Spinal cord (tissue), 10 donors: ENCODE data around the gene PPM1A. TPM values are rescaled to one million over a fixed set of nuclear protein-coding genes. Genes with fewer than 3 reads are reported as not detected.

ENCODE experiments used
- DNase-seq, 6 donors: peaks; one replicate each; pipeline versions ENCODE4 v3.0.0 to v3.0.0-alpha.2; 2013 to 2015; ENCODE audit warnings: low spot score in 6 of 6, low read depth in 4 of 6
- H3K27ac ChIP-seq: one replicate; pipeline ENCODE4 v1.5.1; 2013; ENCODE audit warnings: low read depth, low read length, control low read depth
- H3K27me3 ChIP-seq: one replicate; pipeline ENCODE4 v1.6.1; 2013; ENCODE audit warnings: low read length; ENCODE audit not compliant: control insufficient read depth, insufficient read depth
- H3K36me3 ChIP-seq: one replicate; pipeline ENCODE4 v1.6.1; 2013; ENCODE audit warnings: low read length; ENCODE audit not compliant: control insufficient read depth, insufficient read depth
- H3K4me1 ChIP-seq: one replicate; pipeline ENCODE4 v1.6.1; 2013; ENCODE audit warnings: low read length; ENCODE audit not compliant: control insufficient read depth, insufficient read depth
- H3K4me3 ChIP-seq: one replicate; pipeline ENCODE4 v1.5.1; 2013; ENCODE audit warnings: low read depth, low read length, control low read depth
- H3K9me3 ChIP-seq: one replicate; pipeline ENCODE4 v1.6.1; 2013; ENCODE audit warnings: low read length; ENCODE audit not compliant: control insufficient read depth, insufficient read depth
- WGBS: methylation state at CpG from one replicate; pipeline ENCODE4 v1.1.5; 2013; ENCODE audit warnings: missing lambda C conversion rate; ENCODE audit not compliant: insufficient coverage; 5-methylcytosine and 5-hydroxymethylcytosine counted together
- polyA plus RNA-seq, 2 donors: library from polyadenylated mRNA; unstranded; fragments of 120-200 nt; gene quantifications; one replicate each; pipeline ENCODE4 v1.2.1, GENCODE V29; 2013; ENCODE audit not compliant: insufficient read length in 2 of 2
- total RNA-seq, 2 donors: library from RNA; depleted of rRNA in 1 of 2; stranded (reverse); fragments of 120-200 nt in 1 of 2; fragments of >200 nt in 1 of 2; gene quantifications; one replicate each; pipeline versions ENCODE4 v1.2.3 to v1.2.4, GENCODE V29; 2013 to 2014
- donor health status: healthy.

Gene PPM1A
- total and polyA plus RNA-seq, 4 donors, result 33.1 to 91.9 (median 52.4) TPM

DNA sequence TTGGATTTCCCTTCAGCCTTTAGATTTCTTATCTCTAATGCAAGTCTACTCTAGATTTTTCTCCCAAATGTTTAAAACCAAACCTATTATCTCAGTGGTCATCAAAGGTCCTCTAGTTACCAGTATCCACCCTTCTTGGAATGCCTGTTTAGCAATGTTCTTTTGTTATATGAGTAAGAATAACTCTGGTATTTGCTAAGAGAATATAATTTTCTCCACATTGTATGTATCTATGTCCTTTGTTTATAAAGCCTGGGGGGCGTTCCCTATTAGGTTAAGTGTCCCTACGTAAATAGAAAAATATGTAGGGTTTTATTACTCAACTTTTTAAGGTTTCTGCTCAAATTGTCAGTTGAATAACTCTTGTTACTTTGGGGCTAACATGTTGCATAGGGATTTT is 27.3 kb downstream of the PPM1A start:
- no CpG with 5 or more reads among the region's 2 CpGs for WGBS
- Histone ChIP-seq H3K4me3 (no peak overlapping the region), H3K4me1 (no peaks in the 10 kb centered on the region), H3K9me3 (no peaks in the 10 kb centered on the region), H3K27ac (no peak overlapping the region), H3K36me3 (no peaks in the 10 kb centered on the region), H3K27me3 (no peaks in the 10 kb centered on the region)
- no peak for DNase-seq

DNA sequence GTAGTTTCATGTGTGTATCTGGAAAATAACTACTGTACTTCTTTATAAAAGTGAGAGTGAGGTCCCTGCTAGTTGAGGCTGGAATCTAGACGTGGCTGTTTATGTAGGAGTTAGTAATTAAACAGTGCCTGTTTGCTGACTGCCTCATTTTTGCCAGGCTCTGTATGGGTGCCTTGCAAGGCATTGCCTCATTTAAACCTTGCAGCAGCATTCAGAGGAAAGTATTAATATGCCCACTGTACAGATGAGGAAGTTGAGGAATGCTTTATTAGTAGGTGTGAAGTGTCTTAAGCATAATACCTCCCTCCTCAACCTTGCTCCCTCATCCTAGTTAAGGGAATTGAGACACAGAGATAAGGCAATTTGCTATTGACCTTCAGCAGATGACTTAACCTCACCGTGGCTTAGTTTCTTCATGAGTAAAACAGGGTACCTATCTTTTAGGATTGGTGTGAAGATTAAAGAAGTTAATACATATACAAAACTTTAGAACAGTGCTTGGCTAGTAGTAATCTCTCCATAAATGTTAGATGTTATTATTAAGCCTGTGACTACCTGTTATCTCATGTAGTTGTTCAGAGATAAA is 28.7 kb downstream of the PPM1A start:
- no peaks in the 10 kb centered on the region for H3K4me1 ChIP-seq
- H3K4me3 ChIP-seq, result no peak overlapping the region
- no peak overlapping the region for H3K27ac ChIP-seq
- 86% methylated on average over 1 of the region's 2 CpGs for WGBS
- no peak for DNase-seq
- no peaks in the 10 kb centered on the region for H3K36me3 ChIP-seq
- H3K9me3 ChIP-seq, result no peaks in the 10 kb centered on the region
- H3K27me3 ChIP-seq, result no peaks in the 10 kb centered on the region

DNA sequence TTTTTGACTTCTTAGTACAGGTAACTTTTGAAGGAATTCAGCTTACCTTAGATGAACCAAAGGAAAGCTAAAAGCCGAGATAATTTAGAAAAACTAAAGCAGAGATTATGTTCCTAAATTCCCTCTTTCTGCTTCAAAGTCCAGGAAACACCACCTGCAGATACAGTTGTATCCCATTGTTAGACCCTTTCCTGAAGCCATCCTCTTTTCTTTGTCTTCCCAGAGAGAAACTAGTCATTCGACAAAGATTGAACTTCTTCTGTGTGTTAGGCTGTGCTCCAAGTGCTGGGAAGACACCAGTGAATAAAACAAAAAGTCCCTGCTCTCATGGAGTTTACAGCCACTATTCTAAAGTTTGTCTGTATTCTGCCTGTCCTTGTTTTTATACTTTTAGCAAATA is 29.3 kb downstream of the PPM1A start:
- Histone ChIP-seq H3K36me3 (no peaks in the 10 kb centered on the region), H3K27me3 (no peaks in the 10 kb centered on the region), H3K4me3 (no peak overlapping the region), H3K9me3 (no peaks in the 10 kb centered on the region), H3K27ac (no peak overlapping the region), H3K4me1 (no peaks in the 10 kb centered on the region)
- no CpG with 5 or more reads among the region's 2 CpGs for WGBS
- DNase-seq, result no peak

DNA sequence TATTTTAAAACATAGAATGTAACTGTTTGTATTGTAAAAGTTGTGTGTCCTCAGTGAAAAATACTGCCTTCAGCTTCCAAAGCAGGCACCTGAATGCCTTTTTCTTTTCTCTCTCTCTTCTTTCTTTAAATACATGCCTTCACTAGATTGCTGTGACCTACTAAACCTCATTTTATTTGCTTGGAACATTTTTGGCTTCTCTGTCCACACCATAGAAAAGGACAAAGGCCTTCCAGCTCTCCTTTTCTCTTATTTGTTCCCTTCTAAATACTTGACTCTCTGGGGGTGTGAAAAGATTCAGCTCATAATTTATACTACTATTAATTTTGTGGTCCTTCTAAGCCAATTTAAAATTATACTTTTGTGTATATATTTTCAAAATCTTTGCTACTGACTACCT is 38.4 kb downstream of the PPM1A start:
- no peaks in the 10 kb centered on the region for H3K4me1 ChIP-seq
- no peaks in the 10 kb centered on the region for H3K27me3 ChIP-seq
- H3K9me3 ChIP-seq, result no peaks in the 10 kb centered on the region
- no peak overlapping the region for H3K4me3 ChIP-seq
- H3K27ac ChIP-seq, result no peak overlapping the region
- H3K36me3 ChIP-seq, result peaks cover 3% of the 10 kb centered on the region
- DNase-seq, result no peak

DNA sequence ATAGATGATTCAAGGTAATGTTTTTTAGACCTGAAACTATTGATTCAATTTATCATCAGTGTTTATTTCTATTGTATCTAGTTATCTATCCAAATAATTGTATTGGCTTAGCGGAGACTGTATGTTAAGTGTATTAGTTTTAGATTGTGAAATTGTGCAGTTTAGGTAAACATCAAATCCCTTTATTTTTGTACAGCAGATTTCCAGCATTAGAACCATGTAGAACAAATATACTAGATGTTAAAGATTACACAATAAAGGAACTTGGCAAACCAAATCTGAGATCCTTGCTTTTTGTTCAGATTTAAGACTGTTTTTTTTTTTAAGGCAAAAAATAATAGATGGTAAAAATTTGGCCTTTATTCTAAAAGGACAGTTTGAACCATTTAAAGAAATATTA is 39.3 kb downstream of the PPM1A start:
- Histone ChIP-seq H3K36me3 (peaks cover 3% of the 10 kb centered on the region), H3K4me3 (no peak overlapping the region), H3K27me3 (no peaks in the 10 kb centered on the region), H3K9me3 (no peaks in the 10 kb centered on the region), H3K4me1 (no peaks in the 10 kb centered on the region), H3K27ac (no peak overlapping the region)
- no peak for DNase-seq
- no CpG with 5 or more reads among the region's 1 CpG for WGBS

DNA sequence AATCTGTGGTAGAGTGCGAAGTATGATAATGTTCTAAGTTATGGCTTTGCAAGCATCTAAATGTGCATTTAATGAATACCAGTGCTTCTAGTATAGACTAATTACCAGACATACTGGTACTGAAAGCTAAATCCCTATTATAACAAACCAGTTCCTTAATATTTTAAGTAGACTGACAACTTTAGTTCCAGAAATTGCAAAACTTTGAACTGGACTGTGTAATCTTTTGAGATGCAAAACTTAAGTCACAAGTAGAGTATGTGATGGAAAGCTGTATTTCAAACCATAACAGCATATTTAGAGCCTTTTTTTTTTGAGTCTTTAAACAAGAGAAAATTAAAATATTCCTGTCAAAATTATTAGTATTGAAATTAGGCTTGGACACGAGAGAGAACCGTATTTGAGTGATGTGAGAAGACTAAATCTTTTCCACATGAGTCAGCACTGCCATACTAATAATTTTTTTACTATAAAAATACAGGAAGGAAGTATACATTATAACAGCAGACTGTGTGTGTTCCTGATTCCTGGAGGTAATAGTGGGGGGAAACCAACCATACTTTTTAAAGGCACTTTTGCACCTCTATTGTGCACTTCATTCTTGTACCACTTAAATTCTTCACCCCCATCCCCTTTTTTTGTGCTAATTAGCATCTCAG is 45.5 kb downstream of the PPM1A start:
- H3K9me3 ChIP-seq, result no peaks in the 10 kb centered on the region
- no CpG with 5 or more reads among the region's 3 CpGs for WGBS
- H3K4me1 ChIP-seq, result no peaks in the 10 kb centered on the region
- H3K27ac ChIP-seq, result no peak overlapping the region
- H3K27me3 ChIP-seq, result no peaks in the 10 kb centered on the region
- no peak for DNase-seq
- H3K36me3 ChIP-seq, result peaks cover 3% of the 10 kb centered on the region
- no peak overlapping the region for H3K4me3 ChIP-seq

DNA sequence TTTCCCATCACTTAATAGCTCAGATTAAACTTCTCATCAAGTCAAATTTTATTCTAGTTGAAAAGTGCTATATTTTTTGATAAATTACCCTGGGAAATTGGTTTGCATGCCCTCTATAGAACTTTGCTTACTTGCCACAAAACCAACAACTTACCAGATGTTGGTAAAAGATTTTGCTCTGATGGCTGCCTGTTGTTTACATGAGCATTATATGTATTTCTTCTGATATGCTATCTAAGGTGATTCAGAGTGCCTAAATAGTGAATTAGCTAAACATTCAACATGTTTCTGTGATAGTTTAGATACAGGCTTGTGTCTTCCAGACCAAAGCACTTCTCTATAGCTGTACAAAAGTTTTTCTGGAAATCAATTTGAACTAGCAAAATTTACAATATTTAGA is 51.0 kb downstream of the PPM1A start:
- DNase-seq, result no peak
- no peaks in the 10 kb centered on the region for H3K27me3 ChIP-seq
- H3K9me3 ChIP-seq, result no peaks in the 10 kb centered on the region
- no peaks in the 10 kb centered on the region for H3K36me3 ChIP-seq
- no peaks in the 10 kb centered on the region for H3K4me1 ChIP-seq
- no peak overlapping the region for H3K27ac ChIP-seq
- no peak overlapping the region for H3K4me3 ChIP-seq

DNA sequence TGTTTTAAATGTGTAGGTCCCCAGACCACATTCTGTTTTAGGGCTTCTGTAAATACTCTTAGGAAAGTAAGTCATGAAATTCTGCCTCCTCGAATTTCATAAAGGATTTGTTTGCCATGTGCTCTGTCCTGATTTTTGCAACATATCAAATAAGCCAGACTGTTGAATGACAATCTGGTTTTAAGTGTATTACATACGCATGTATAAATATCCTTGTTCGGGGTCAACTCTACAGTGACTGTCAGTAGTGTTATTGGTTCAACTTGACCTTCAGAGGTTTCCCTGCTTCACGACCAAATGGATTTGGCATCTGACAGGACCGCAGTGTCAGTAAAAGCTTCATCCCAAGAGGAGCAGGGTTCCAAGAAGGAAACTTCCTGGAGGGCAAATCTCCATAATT is 52.7 kb downstream of the PPM1A start:
- no peaks in the 10 kb centered on the region for H3K27me3 ChIP-seq
- no peak overlapping the region for H3K27ac ChIP-seq
- WGBS, result 92% methylated on average over 5 of the region's 5 CpGs
- H3K4me3 ChIP-seq, result no peak overlapping the region
- H3K9me3 ChIP-seq, result no peaks in the 10 kb centered on the region
- H3K36me3 ChIP-seq, result no peaks in the 10 kb centered on the region
- DNase-seq, result no peak
- H3K4me1 ChIP-seq, result no peaks in the 10 kb centered on the region

DNA sequence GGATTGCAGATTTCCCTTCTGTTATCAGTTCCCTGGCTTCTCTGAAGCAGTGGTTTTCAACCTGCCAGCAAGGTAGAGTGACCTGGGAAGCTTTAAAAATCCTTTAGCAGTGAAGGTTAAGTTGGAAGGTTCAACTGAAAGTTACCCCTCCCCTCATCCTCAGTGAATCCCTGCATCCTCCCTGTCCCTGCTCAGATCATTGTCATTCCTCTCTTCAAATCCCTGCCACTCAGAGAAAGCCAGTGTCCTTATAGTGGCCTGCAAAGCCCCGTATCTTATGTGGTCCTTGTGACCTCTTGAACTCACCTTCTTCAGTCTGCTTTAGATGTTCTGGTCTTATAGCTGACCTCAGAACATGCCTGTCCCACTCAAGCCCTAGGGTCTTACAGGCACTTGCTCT is 53.6 kb downstream of the PPM1A start:
- Histone ChIP-seq H3K4me3 (no peak overlapping the region), H3K27ac (no peak overlapping the region), H3K4me1 (no peaks in the 10 kb centered on the region), H3K27me3 (no peaks in the 10 kb centered on the region), H3K9me3 (no peaks in the 10 kb centered on the region), H3K36me3 (no peaks in the 10 kb centered on the region)
- WGBS, result 37% methylated on average over 1 of the region's 1 CpG
- DNase-seq, result no peak

DNA sequence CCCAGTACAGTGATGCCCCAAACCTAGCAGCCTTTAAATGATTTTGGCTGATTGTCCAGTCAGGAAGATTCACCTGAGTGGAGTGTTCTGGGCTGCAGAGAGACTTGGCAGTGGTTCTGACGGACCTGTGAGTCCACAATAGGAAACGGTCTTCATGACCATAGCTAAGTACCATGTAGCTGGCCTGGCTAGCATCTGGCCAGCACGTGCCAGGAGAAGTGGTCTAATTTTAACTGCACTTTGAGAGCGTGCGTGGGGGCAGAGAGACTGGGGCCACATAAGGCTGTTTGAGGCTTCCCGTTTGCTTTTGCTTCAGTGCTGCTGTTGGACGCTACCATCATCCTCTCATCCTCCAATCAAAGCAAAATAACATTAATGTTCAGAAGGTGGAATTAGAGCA is 54.7 kb downstream of the PPM1A start:
- Histone ChIP-seq H3K27me3 (no peaks in the 10 kb centered on the region), H3K9me3 (no peaks in the 10 kb centered on the region), H3K36me3 (no peaks in the 10 kb centered on the region), H3K4me1 (no peaks in the 10 kb centered on the region), H3K27ac (no peak overlapping the region), H3K4me3 (no peak overlapping the region)
- WGBS, result 67% methylated on average over 3 of the region's 7 CpGs
- no peak for DNase-seq
